ENCODE measurements around the gene UBE2E1. TPM values are rescaled to one million over a fixed set of nuclear protein-coding genes. Genes with fewer than 3 reads are reported as not detected.
A peak's percentile ranks its signal among the peaks of the same experiment; 100 is the strongest.

UBE2E1 gene
- total RNA-seq, 1 donor from 2014 or later, result 87.8 TPM

- H3K9me3 ChIP-seq, result no peaks in the 10 kb centered on the region
- H3K4me1 ChIP-seq, result no peaks in the 10 kb centered on the region
- ATAC-seq (no peak), DNase-seq (no peak)
- no peaks in the 10 kb centered on the region for H3K27me3 ChIP-seq (ENCODE audit: low read depth)
- no peaks in the 10 kb centered on the region for H3K36me3 ChIP-seq
- no peak for TF ChIP-seq CTCF (IDR thresholded peaks at IDR 0.05)
- no peak overlapping the region for H3K4me3 ChIP-seq
- intact Hi-C loops (cut with DNase I), result no loop called here
- no peak overlapping the region for H3K27ac ChIP-seq
Observed at GRCh38 chr3:23795096-23795495, 10.7 kb upstream of the UBE2E1 start.

GRCh38 chr3:23796518-23796917 is 9.2 kb upstream of the UBE2E1 start:
- H3K4me1 ChIP-seq, result no peaks in the 10 kb centered on the region
- ATAC-seq, result no peak
- H3K4me3 ChIP-seq, result no peak overlapping the region
- H3K36me3 ChIP-seq, result no peaks in the 10 kb centered on the region
- no peak overlapping the region for H3K27ac ChIP-seq
- H3K9me3 ChIP-seq, result no peaks in the 10 kb centered on the region
- no peak for DNase-seq
- H3K27me3 ChIP-seq (ENCODE audit: low read depth), result no peaks in the 10 kb centered on the region
- intact Hi-C loops (cut with DNase I), result no loop called here
- TF ChIP-seq CTCF (IDR thresholded peaks at IDR 0.05), result no peak

- Histone ChIP-seq H3K9me3 (no peaks in the 10 kb centered on the region), H3K27me3 (ENCODE audit: low read depth) (no peaks in the 10 kb centered on the region), H3K36me3 (no peaks in the 10 kb centered on the region), H3K27ac (no peak overlapping the region), H3K4me3 (no peak overlapping the region), H3K4me1 (no peaks in the 10 kb centered on the region)
- no peak for TF ChIP-seq CTCF (IDR thresholded peaks at IDR 0.05)
- ATAC-seq (no peak), DNase-seq (no peak)
- intact Hi-C loops (cut with DNase I), result no loop called here
Observed at GRCh38 chr3:23797491-23797890, 8.3 kb upstream of the UBE2E1 start.

- Histone ChIP-seq H3K4me3 (no peak overlapping the region), H3K4me1 (no peaks in the 10 kb centered on the region), H3K27ac (no peak overlapping the region), H3K36me3 (no peaks in the 10 kb centered on the region), H3K9me3 (no peaks in the 10 kb centered on the region), H3K27me3 (ENCODE audit: low read depth) (no peaks in the 10 kb centered on the region)
- ATAC-seq, result no peak
- TF ChIP-seq CTCF (IDR thresholded peaks at IDR 0.05), result no peak
- intact Hi-C loops (cut with DNase I), result no loop called here
- no peak for DNase-seq
Observed at GRCh38 chr3:23798456-23798855, 7.3 kb upstream of the UBE2E1 start.

GRCh38 chr3:23798876-23799275 is 6.9 kb upstream of the UBE2E1 start:
- H3K27me3 ChIP-seq (ENCODE audit: low read depth), result no peaks in the 10 kb centered on the region
- H3K27ac ChIP-seq, result no peak overlapping the region
- intact Hi-C loops (cut with DNase I), result no loop called here
- no peaks in the 10 kb centered on the region for H3K9me3 ChIP-seq
- no peak for ATAC-seq
- H3K4me1 ChIP-seq, result no peaks in the 10 kb centered on the region
- no peaks in the 10 kb centered on the region for H3K36me3 ChIP-seq
- DNase-seq, result no peak
- no peak for TF ChIP-seq CTCF (IDR thresholded peaks at IDR 0.05)
- H3K4me3 ChIP-seq, result no peak overlapping the region

- Histone ChIP-seq H3K27me3 (ENCODE audit: low read depth) (no peaks in the 10 kb centered on the region), H3K36me3 (no peaks in the 10 kb centered on the region), H3K9me3 (no peaks in the 10 kb centered on the region), H3K4me3 (no peak overlapping the region), H3K4me1 (peaks cover 13% of the 10 kb centered on the region), H3K27ac (no peak overlapping the region)
- ATAC-seq (peak in 1 of 2 donors; percentile 35), DNase-seq (no peak)
- TF ChIP-seq CTCF (IDR thresholded peaks at IDR 0.05), result peak; percentile 22
- intact Hi-C loops (cut with DNase I), result no loop called here
Observed at GRCh38 chr3:23800731-23801130, 5.0 kb upstream of the UBE2E1 start.
